Measurements from ENCODE around the gene LRFN3.
"Not testable (repeated sequence)": the region's sequence is repeated elsewhere in the genome, so short reads cannot be mapped to it uniquely, and the experiment has no call there.

The LRFN3 gene

GRCh38 chr19:35935911-35936737 lies at the start of gene LRFN3:
TSS of gene LRFN3 (plus strand) at chr19:35936374. CDS start at chr19:35939426, 3,052 bp downstream.
- DNase-seq (ENCODE audit: low read depth in 2 of 2), result no peak

- no peak for DNase-seq (ENCODE audit: low read depth in 2 of 2)
Measured at GRCh38 chr19:35887197-35887596, 49.0 kb upstream of the LRFN3 start.

GRCh38 chr19:35888398-35888797 lies 47.8 kb upstream of the LRFN3 start:
- DNase-seq (ENCODE audit: low read depth in 2 of 2), result no peak

GRCh38 chr19:35889370-35890112 lies 46.6 kb upstream of the LRFN3 start:
- DNase-seq (ENCODE audit: low read depth in 2 of 2), result no peak

- DNase-seq (ENCODE audit: low read depth in 2 of 2), result no peak
Measured at GRCh38 chr19:35890113-35890650, 46.0 kb upstream of the LRFN3 start.

- DNase-seq (ENCODE audit: low read depth in 2 of 2), result not testable (repeated sequence)
Measured at GRCh38 chr19:35891819-35892218, 44.4 kb upstream of the LRFN3 start.

- DNase-seq (ENCODE audit: low read depth in 2 of 2), result no peak
Measured at GRCh38 chr19:35894342-35894741, 41.8 kb upstream of the LRFN3 start.

GRCh38 chr19:35895911-35896642 lies 40.1 kb upstream of the LRFN3 start:
- no peak for DNase-seq (ENCODE audit: low read depth in 2 of 2)

- DNase-seq (ENCODE audit: low read depth in 2 of 2), result no peak
Measured at GRCh38 chr19:35896643-35897040, 39.5 kb upstream of the LRFN3 start.

- no peak for DNase-seq (ENCODE audit: low read depth in 2 of 2)
Measured at GRCh38 chr19:35897706-35898451, 38.3 kb upstream of the LRFN3 start.

GRCh38 chr19:35898499-35898809 lies 37.7 kb upstream of the LRFN3 start:
- DNase-seq (ENCODE audit: low read depth in 2 of 2), result no peak

GRCh38 chr19:35899547-35900214 lies 36.5 kb upstream of the LRFN3 start:
- DNase-seq (ENCODE audit: low read depth in 2 of 2), result peak; percentile 76 to 79

- no peak for DNase-seq (ENCODE audit: low read depth in 2 of 2)
Measured at GRCh38 chr19:35901055-35901644, 35.0 kb upstream of the LRFN3 start.

GRCh38 chr19:35901854-35902661 lies 34.1 kb upstream of the LRFN3 start, which contains the start of gene HCST:
TSS of gene HCST (plus strand) at chr19:35902529. CDS start at chr19:35902594, 65 bp downstream.
- DNase-seq (ENCODE audit: low read depth in 2 of 2), result no peak

GRCh38 chr19:35902870-35903475 lies 33.2 kb upstream of the LRFN3 start:
- no peak for DNase-seq (ENCODE audit: low read depth in 2 of 2)

- DNase-seq (ENCODE audit: low read depth in 2 of 2), result peak; percentile 81 to 90
Measured at GRCh38 chr19:35903550-35904179, 32.5 kb upstream of the LRFN3 start.

- DNase-seq (ENCODE audit: low read depth in 2 of 2), result no peak
Measured at GRCh38 chr19:35904311-35905068, 31.7 kb upstream of the LRFN3 start.

GRCh38 chr19:35905178-35905727 lies 30.9 kb upstream of the LRFN3 start:
- no peak for DNase-seq (ENCODE audit: low read depth in 2 of 2)

All from activated CD8-positive, alpha-beta memory T cell treated with anti-CD3 and anti-CD28 coated beads for 4 hours (primary cell).